PC-3 (cell line): Measurements from ENCODE around the gene SLC15A1. TPM values are rescaled to one million over a fixed set of nuclear protein-coding genes. Genes with fewer than 3 reads are reported as not detected.

Experiments
- ATAC-seq: fragments of 200-7000 bp; cut with Tn5 transposase; 2 replicates; pipeline ENCODE4 v1.9.1; 2020; ENCODE audit warnings: mild to moderate bottlenecking, moderate library complexity
- BruUV-seq: library from RNA; stranded (reverse); fragments of 400-500 nt; replicated peaks from 2 replicates; lab custom pipeline; 2021; lab: Mats Ljungman, UMichigan
- CTCF ChIA-PET: fragments of 300-600 bp; sonication (Branson Sonifier 250); formaldehyde crosslinking; loops from one replicate; lab custom pipeline; 2022; ENCODE audit warnings: antibody characterized with exemption; lab: Charles Lee
- POLR2A ChIA-PET: fragments of 300-600 bp; sonication (Branson Sonifier 250); formaldehyde crosslinking; loops from one replicate; lab custom pipeline; 2022; ENCODE audit warnings: antibody characterized with exemption; ENCODE audit not compliant: unreplicated experiment; lab: Charles Lee
- DNase-seq: peaks from one replicate; pipeline ENCODE4 v3.0.0-alpha.2; 2015
- H2AFZ ChIP-seq: fragments of 300-600 bp; sonication (generic); 2 replicates; pipeline ENCODE4 v1.6.0; 2016; ENCODE audit warnings: antibody characterized with exemption, low read length
- H3F3A ChIP-seq: fragments of 300-600 bp; sonication (generic); one replicate; pipeline ENCODE4 v1.6.0; 2017; ENCODE audit warnings: antibody characterized with exemption, low read length, control low read depth, mild to moderate bottlenecking; ENCODE audit not compliant: unreplicated experiment
- H3K27ac ChIP-seq: fragments of 300-600 bp; sonication (generic); 2 replicates; pipeline ENCODE4 v1.5.1; 2016; ENCODE audit warnings: mild to moderate bottlenecking, low read length
- H3K27me3 ChIP-seq: fragments of 300-600 bp; sonication (generic); 2 replicates; pipeline ENCODE4 v1.6.1; 2016; ENCODE audit warnings: low read length, mixed read lengths
- H3K36me3 ChIP-seq: fragments of 300-600 bp; sonication (generic); 2 replicates; pipeline ENCODE4 v1.6.1; 2016; ENCODE audit warnings: low read depth, mixed run types, low read length, mixed read lengths
- H3K4me1 ChIP-seq: fragments of 300-600 bp; sonication (generic); 2 replicates; pipeline ENCODE4 v1.5.1; 2016; ENCODE audit warnings: low read length; ENCODE audit not compliant: insufficient read depth
- H3K4me2 ChIP-seq: fragments of 300-600 bp; sonication (generic); 2 replicates; pipeline ENCODE4 v1.6.0; 2016; ENCODE audit warnings: low read length
- H3K4me3 ChIP-seq: fragments of 300-600 bp; sonication (generic); 2 replicates; pipeline ENCODE4 v1.5.1; 2016; ENCODE audit warnings: mild to moderate bottlenecking, low read length, mixed read lengths
- H3K79me2 ChIP-seq: fragments of 300-600 bp; sonication (generic); 2 replicates; pipeline ENCODE4 v1.6.1; 2017; ENCODE audit warnings: low read length, mixed read lengths
- H3K9ac ChIP-seq: fragments of 300-600 bp; sonication (generic); 2 replicates; pipeline ENCODE4 v1.6.0; 2016; ENCODE audit warnings: mild to moderate bottlenecking, low read length
- H3K9me2 ChIP-seq: fragments of 300-600 bp; sonication (generic); replicated peaks from 2 replicates; pipeline ENCODE4 v1.6.1; 2016; ENCODE audit warnings: mixed run types, low read length, mixed read lengths
- H3K9me3 ChIP-seq: fragments of 300-600 bp; sonication (generic); 2 replicates; pipeline ENCODE4 v1.6.1; 2016; ENCODE audit warnings: low read length, mixed read lengths
- H4K20me1 ChIP-seq: fragments of 300-600 bp; sonication (generic); 2 replicates; pipeline ENCODE4 v1.6.1; 2016; ENCODE audit warnings: low read length, mixed read lengths
- EZH2 ChIP-seq: fragments of 300-600 bp; sonication (generic); IDR thresholded peaks from one replicate; pipeline ENCODE4 v1.6.1; 2017; ENCODE audit warnings: antibody characterized with exemption, mild to moderate bottlenecking, low read length; ENCODE audit not compliant: unreplicated experiment
- EZH2phosphoT487 ChIP-seq: fragments of 300-600 bp; sonication (generic); IDR thresholded peaks from 2 replicates; pipeline ENCODE4 v1.6.1; 2018; ENCODE audit warnings: mild to moderate bottlenecking, antibody characterized with exemption, low read length, borderline replicate concordance
- intact Hi-C: fragments of 100-400 bp; cut with micrococcal nuclease; formaldehyde crosslinking; loops from 2 replicates; pipeline ENCODE4 v1.9.0; 2023
- total RNA-seq: library from RNA; depleted of rRNA; stranded (reverse); fragments of >200 nt; gene quantifications from 2 replicates; pipeline ENCODE4 v1.2.3, GENCODE V29; 2014
- TF ChIP-seq, protein P1 (sequence below): fragments of 300-600 bp; sonication (generic); conservative IDR thresholded peaks from 2 replicates; pipeline ENCODE4 v1.5.1; 2017; ENCODE audit warnings: antibody characterized with exemption, low read depth, mild to moderate bottlenecking, low read length

The SLC15A1 gene
- total RNA-seq, 1 experiment from 2014 or later: 1.7 TPM

DNA sequence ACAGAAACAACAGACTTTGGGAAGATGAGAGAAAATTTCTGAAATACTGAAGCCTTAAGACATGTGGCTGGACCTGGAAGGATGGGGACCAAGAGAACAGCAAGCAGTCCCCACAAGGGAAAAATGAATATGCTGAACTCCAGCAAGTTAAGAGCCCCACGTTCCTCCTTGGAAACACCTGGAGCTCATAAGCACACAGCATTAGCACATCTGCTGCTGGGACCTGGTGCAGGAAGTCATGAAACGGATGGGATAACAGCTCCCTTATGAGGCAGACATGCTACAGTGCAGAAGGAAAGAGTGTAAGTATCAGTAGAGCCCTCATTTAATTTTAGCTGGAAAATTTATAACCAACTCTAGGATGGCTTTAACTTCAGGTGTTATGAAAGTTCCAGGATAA lies 67.3 kb downstream of the SLC15A1 start:
- TF ChIP-seq EZH2phosphoT487 (no peak), EZH2 (no peak)
- TF ChIP-seq, protein P1, sequence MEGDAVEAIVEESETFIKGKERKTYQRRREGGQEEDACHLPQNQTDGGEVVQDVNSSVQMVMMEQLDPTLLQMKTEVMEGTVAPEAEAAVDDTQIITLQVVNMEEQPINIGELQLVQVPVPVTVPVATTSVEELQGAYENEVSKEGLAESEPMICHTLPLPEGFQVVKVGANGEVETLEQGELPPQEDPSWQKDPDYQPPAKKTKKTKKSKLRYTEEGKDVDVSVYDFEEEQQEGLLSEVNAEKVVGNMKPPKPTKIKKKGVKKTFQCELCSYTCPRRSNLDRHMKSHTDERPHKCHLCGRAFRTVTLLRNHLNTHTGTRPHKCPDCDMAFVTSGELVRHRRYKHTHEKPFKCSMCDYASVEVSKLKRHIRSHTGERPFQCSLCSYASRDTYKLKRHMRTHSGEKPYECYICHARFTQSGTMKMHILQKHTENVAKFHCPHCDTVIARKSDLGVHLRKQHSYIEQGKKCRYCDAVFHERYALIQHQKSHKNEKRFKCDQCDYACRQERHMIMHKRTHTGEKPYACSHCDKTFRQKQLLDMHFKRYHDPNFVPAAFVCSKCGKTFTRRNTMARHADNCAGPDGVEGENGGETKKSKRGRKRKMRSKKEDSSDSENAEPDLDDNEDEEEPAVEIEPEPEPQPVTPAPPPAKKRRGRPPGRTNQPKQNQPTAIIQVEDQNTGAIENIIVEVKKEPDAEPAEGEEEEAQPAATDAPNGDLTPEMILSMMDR: no peak
- Histone ChIP-seq H2AFZ (no peak overlapping the region), H3K36me3 (no peaks in the 10 kb centered on the region), H4K20me1 (no peaks in the 10 kb centered on the region), H3K9me3 (no peaks in the 10 kb centered on the region), H3K9ac (no peak overlapping the region), H3K27me3 (no peaks in the 10 kb centered on the region), H3K4me1 (no peaks in the 10 kb centered on the region), H3K79me2 (no peaks in the 10 kb centered on the region), H3K4me2 (no peak overlapping the region), H3F3A (no peaks in the 10 kb centered on the region), H3K4me3 (no peak overlapping the region), H3K9me2 (no peaks in the 10 kb centered on the region), H3K27ac (no peak overlapping the region)
- intact Hi-C loops: no loop called here
- BruUV-seq: no TSS peak
- POLR2A ChIA-PET: no interaction called here
- CTCF ChIA-PET: interaction anchor here (1.3 kb wide), 1 partner anchor 155 kb away, joined by 3 read pairs; no protein-coding TSS in a partner anchor
- DNase-seq: no peak
- ATAC-seq: no peak

DNA sequence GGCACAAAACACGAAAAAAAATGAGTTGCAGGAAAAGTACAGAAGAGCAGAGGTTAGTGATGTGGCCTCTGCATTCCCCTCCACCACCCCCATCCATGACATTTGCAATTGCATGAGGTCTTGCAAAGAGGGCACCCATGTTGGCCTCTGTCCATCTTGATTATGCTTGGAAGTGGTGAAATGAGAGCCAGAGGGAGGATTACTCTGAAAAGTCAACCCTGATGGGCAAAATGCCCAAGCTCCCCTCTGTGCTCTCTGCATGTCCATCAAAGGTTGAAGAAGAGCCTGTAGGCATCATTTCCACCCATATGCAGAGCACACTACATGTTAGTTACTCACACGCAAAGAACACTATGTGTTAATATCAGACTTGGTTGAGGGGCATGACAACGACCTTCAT lies 71.4 kb downstream of the SLC15A1 start:
- Histone ChIP-seq H3K79me2 (no peaks in the 10 kb centered on the region), H3F3A (no peaks in the 10 kb centered on the region), H2AFZ (no peak overlapping the region), H3K9me3 (no peaks in the 10 kb centered on the region), H3K4me2 (no peak overlapping the region), H3K9me2 (no peaks in the 10 kb centered on the region), H3K4me1 (no peaks in the 10 kb centered on the region), H3K9ac (no peak overlapping the region), H3K27me3 (no peaks in the 10 kb centered on the region), H3K4me3 (no peak overlapping the region), H3K27ac (no peak overlapping the region), H4K20me1 (no peaks in the 10 kb centered on the region), H3K36me3 (no peaks in the 10 kb centered on the region)
- ATAC-seq (no peak), DNase-seq (no peak)
- intact Hi-C loops: no loop called here
- ChIA-PET CTCF (no interaction called here), POLR2A (no interaction called here)
- TF ChIP-seq, protein P1: no peak
- TF ChIP-seq EZH2phosphoT487 (no peak), EZH2 (no peak)
- no TSS peak for BruUV-seq

DNA sequence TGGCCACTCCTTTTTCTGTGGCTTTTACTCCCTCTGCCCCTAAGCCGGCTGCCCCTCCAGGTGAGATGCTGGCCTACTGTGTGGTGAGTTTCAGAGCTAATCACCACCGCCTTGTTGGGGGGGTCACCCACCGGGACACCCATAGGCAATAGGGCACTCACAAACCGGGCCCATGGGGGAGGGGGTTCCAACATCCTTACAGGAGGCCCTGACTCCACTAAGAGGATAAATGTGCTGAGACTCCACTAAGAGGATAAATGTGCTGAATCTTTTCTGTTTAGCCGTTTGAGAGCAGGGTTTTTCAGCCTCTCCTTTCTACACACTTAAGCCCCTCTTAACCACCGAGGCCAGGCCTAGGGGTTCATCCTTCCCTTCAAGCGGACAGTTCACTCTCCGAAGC lies 73.7 kb downstream of the SLC15A1 start:
- H3K9me3 ChIP-seq: no peaks in the 10 kb centered on the region
- BruUV-seq: no TSS peak
- ATAC-seq: no peak
- intact Hi-C loops: no loop called here
- no peak overlapping the region for H2AFZ ChIP-seq
- no peak overlapping the region for H3K4me3 ChIP-seq
- H3K36me3 ChIP-seq: no peaks in the 10 kb centered on the region
- H4K20me1 ChIP-seq: no peaks in the 10 kb centered on the region
- no peaks in the 10 kb centered on the region for H3K79me2 ChIP-seq
- CTCF ChIA-PET: no interaction called here
- no peaks in the 10 kb centered on the region for H3K9me2 ChIP-seq
- H3K9ac ChIP-seq: no peak overlapping the region
- no peaks in the 10 kb centered on the region for H3K4me1 ChIP-seq
- H3F3A ChIP-seq: no peaks in the 10 kb centered on the region
- no peak for DNase-seq
- H3K4me2 ChIP-seq: no peak overlapping the region
- H3K27me3 ChIP-seq: no peaks in the 10 kb centered on the region
- no peak overlapping the region for H3K27ac ChIP-seq
- TF ChIP-seq, protein P1: no peak
- no peak for TF ChIP-seq EZH2phosphoT487
- TF ChIP-seq EZH2: no peak
- POLR2A ChIA-PET: no interaction called here
